SK-N-SH (cell line): Measurements from ENCODE around the gene WDR62. TPM values are rescaled to one million over a fixed set of nuclear protein-coding genes. Genes with fewer than 3 reads are reported as not detected.

ENCODE experiments used
- CTCF ChIA-PET: fragments of 300-600, 350-600 bp; formaldehyde crosslinking; extraction: SDS; loops from one replicate; lab custom pipeline; 2021; lab: Yijun Ruan, JAX
- POLR2A ChIA-PET: fragments of 350-600 bp; sonication (Branson Sonifier 250); formaldehyde crosslinking; extraction: SDS; loops from one replicate; lab custom pipeline; 2020; ENCODE audit warnings: antibody characterized with exemption, inconsistent platforms; lab: Yijun Ruan, JAX
- DNase-seq: peaks from one replicate; pipeline ENCODE4 v3.0.0; 2012
- H2AFZ ChIP-seq: fragments of 200-600 bp; sonication (generic); 2 replicates; pipeline ENCODE4 v1.8.1; 2016; ENCODE audit warnings: antibody characterized with exemption, mild to moderate bottlenecking, low read depth
- H3F3A ChIP-seq: fragments of 200-600 bp; sonication (generic); replicated peaks from 2 replicates; pipeline ENCODE3; 2016; ENCODE audit warnings: antibody characterized with exemption, mild to moderate bottlenecking; ENCODE audit not compliant: insufficient read depth
- H3K27ac ChIP-seq, 2 experiments: fragments of 200-500 bp in 1 of 2; fragments of 200-600 bp in 1 of 2; sonication (Bioruptor generic) in 1 of 2; sonication (generic), shearing (Covaris generic) in 1 of 2; 2 replicates each; pipeline versions ENCODE4 v1.5.1 to v1.6.1; 2014 to 2016; ENCODE audit warnings: low read depth in 2 of 2, inconsistent platforms in 1 of 2, low read length in 1 of 2, mild to moderate bottlenecking in 1 of 2, mixed read lengths in 1 of 2
- H3K27me3 ChIP-seq: fragments of 200-600 bp; sonication (generic), shearing (Covaris generic); 2 replicates; pipeline ENCODE4 v1.6.1; 2016; ENCODE audit warnings: mixed run types; ENCODE audit not compliant: insufficient read depth
- H3K36me3 ChIP-seq, 2 experiments: fragments of 200-500 bp in 1 of 2; fragments of 200-600 bp in 1 of 2; sonication (Bioruptor generic) in 1 of 2; sonication (generic) in 1 of 2; replicated peaks in 1 of 2; 2 replicates each; pipeline versions ENCODE3 to v1.5.1; 2014 to 2016; ENCODE audit warnings: low read length in 1 of 2, mild to moderate bottlenecking in 1 of 2; ENCODE audit not compliant: insufficient read depth in 2 of 2, control insufficient read depth in 1 of 2
- H3K4me1 ChIP-seq, 2 experiments: fragments of 200-500 bp in 1 of 2; fragments of 200-600 bp in 1 of 2; sonication (Bioruptor generic) in 1 of 2; sonication (generic), shearing (Covaris generic) in 1 of 2; 2 replicates each; pipeline versions ENCODE4 v1.5.1 to v1.6.1; 2014 to 2016; ENCODE audit warnings: low read depth in 1 of 2, low read length in 1 of 2, mixed run types in 1 of 2; ENCODE audit not compliant: insufficient read depth in 2 of 2, control insufficient read depth in 1 of 2
- H3K4me2 ChIP-seq: fragments of 200-600 bp; sonication (generic), shearing (Covaris generic); 2 replicates; pipeline ENCODE4 v1.6.1; 2017; ENCODE audit warnings: mixed run types
- H3K4me3 ChIP-seq, 2 experiments: fragments of 200-500 bp in 1 of 2; fragments of 200-600 bp in 1 of 2; sonication (Bioruptor generic) in 1 of 2; sonication (generic), shearing (Covaris generic) in 1 of 2; 2 replicates each; pipeline versions ENCODE4 v1.5.1 to v1.8.1; 2014 to 2016; ENCODE audit warnings: low read depth in 2 of 2, inconsistent platforms in 1 of 2, low read length in 1 of 2, mild to moderate bottlenecking in 1 of 2, mixed read lengths in 1 of 2, moderate library complexity in 1 of 2
- H3K79me2 ChIP-seq: fragments of 200-600 bp; sonication (generic); 2 replicates; pipeline ENCODE4 v1.8.1; 2017; ENCODE audit warnings: mild to moderate bottlenecking; ENCODE audit not compliant: insufficient read depth
- H3K9ac ChIP-seq: fragments of 200-600 bp; sonication (generic); 2 replicates; pipeline ENCODE4 v1.6.1; 2017; ENCODE audit warnings: mixed run types
- H3K9me2 ChIP-seq: fragments of 200-600 bp; sonication (generic); 2 replicates; pipeline ENCODE4 v1.6.1; 2017; ENCODE audit warnings: mixed run types
- H3K9me3 ChIP-seq: fragments of 200-600 bp; sonication (generic); 2 replicates; pipeline ENCODE4 v1.6.1; 2017; ENCODE audit warnings: mixed run types, mild to moderate bottlenecking, moderate library complexity
- H4K20me1 ChIP-seq: fragments of 200-600 bp; sonication (generic); 2 replicates; pipeline ENCODE4 v1.6.1; 2017; ENCODE audit warnings: mild to moderate bottlenecking, mixed run types; ENCODE audit not compliant: insufficient read depth
- CHD2 ChIP-seq: fragments of 150-350 bp; IDR thresholded peaks from 2 replicates; pipeline ENCODE4 v1.6.1; 2018; ENCODE audit warnings: low read length; ENCODE audit not compliant: partially characterized antibody
- EP300 ChIP-seq, 2 experiments: IDR thresholded peaks; 2 replicates each; pipeline versions ENCODE4 v1.4.0 to v1.6.1; 2012; ENCODE audit warnings: borderline replicate concordance in 1 of 2, low read depth in 1 of 2, low read length in 1 of 2
- GATA2 ChIP-seq: sonication (generic); formaldehyde crosslinking; IDR thresholded peaks from 2 replicates; pipeline ENCODE4 v1.5.0; 2020; ENCODE audit warnings: mild to moderate bottlenecking, missing genetic modification reagents
- IRF3 ChIP-seq: fragments of 150-350 bp; IDR thresholded peaks from 2 replicates; pipeline ENCODE4 v1.6.1; 2016; ENCODE audit warnings: mild to moderate bottlenecking, low read depth, low read length
- MAX ChIP-seq: IDR thresholded peaks from 2 replicates; pipeline ENCODE4 v1.4.0; 2012; ENCODE audit warnings: low read depth
- MEF2A ChIP-seq: IDR thresholded peaks from 2 replicates; pipeline ENCODE4 v1.4.0; 2012; ENCODE audit warnings: low read depth, borderline replicate concordance
- RFX5 ChIP-seq: IDR thresholded peaks from 2 replicates; pipeline ENCODE4 v1.6.1; 2012; ENCODE audit warnings: mild to moderate bottlenecking, improper control_type of control experiment, low read length
- RXRA ChIP-seq: IDR thresholded peaks from 2 replicates; pipeline ENCODE4 v1.4.0; 2012; ENCODE audit warnings: low read depth, mild to moderate bottlenecking, borderline replicate concordance
- SIN3A ChIP-seq: IDR thresholded peaks from 2 replicates; pipeline ENCODE4 v1.6.1; 2012; ENCODE audit warnings: low read depth, mild to moderate bottlenecking, low read length, moderate library complexity, borderline replicate concordance
- TAF1 ChIP-seq: IDR thresholded peaks from 2 replicates; pipeline ENCODE4 v1.6.1; 2012; ENCODE audit warnings: low read depth, mild to moderate bottlenecking, low read length, moderate library complexity, borderline replicate concordance
- TCF12 ChIP-seq: IDR thresholded peaks from 2 replicates; pipeline ENCODE4 v1.4.0; 2012
- TEAD4 ChIP-seq: IDR thresholded peaks from 2 replicates; pipeline ENCODE4 v1.4.0; 2012; ENCODE audit warnings: mild to moderate bottlenecking, borderline replicate concordance; ENCODE audit not compliant: insufficient read depth
- USF2 ChIP-seq: fragments of 150-350 bp; IDR thresholded peaks from 2 replicates; pipeline ENCODE4 v1.6.1; 2017; ENCODE audit warnings: antibody characterized with exemption, low read length, low read depth, borderline replicate concordance
- YY1 ChIP-seq: IDR thresholded peaks from 2 replicates; pipeline ENCODE4 v1.4.0; 2012; ENCODE audit warnings: low read depth, mild to moderate bottlenecking
- WGBS: methylation state at CpG from one replicate; pipeline ENCODE4 v1.1.6; 2017; ENCODE audit warnings: low lambda C conversion rate; 5-methylcytosine and 5-hydroxymethylcytosine counted together
- polyA plus RNA-seq, 3 experiments: library from polyadenylated mRNA; depleted of rRNA; stranded (reverse); fragments of >200 nt; gene quantifications; 2 replicates each; pipeline ENCODE4 v1.2.3, GENCODE V29; 2012
- TF ChIP-seq, protein P1 (sequence below): IDR thresholded peaks from 2 replicates; pipeline ENCODE4; 2012
- TF ChIP-seq, protein P2 (sequence below): fragments of 200-600 bp; sonication (generic); IDR thresholded peaks from 2 replicates; pipeline ENCODE4 v1.6.1; 2017; ENCODE audit warnings: antibody characterized with exemption, mild to moderate bottlenecking, moderate library complexity

WDR62 gene
- polyA plus RNA-seq, 1 of the 3 experiments (the other 2 are of a cell fraction): 5.3 TPM

DNA sequence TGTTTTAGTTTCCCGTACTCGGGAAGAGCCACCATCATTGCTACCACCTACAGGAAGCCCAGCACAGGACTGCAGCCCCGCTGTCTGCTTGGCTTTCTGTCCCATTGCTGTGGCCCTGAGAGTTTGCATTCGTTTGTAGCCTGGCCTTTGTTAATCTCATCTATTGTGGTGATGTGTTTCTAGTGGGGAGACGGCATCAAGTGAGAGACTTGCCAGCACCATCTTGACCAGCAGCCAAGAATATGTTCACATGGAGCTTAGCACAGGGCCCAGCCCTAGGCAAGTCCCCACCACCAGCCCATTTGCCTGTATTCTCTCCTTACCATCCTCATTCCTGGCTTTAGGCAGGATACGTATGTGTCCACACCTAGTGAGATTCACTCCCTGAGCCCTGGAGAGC lies 39.0 kb downstream of the WDR62 start:
- Histone ChIP-seq H3F3A (no peaks in the 10 kb centered on the region), H4K20me1 (no peaks in the 10 kb centered on the region), H3K79me2 (no peaks in the 10 kb centered on the region), H3K27ac (no peak overlapping the region), H3K9me3 (no peaks in the 10 kb centered on the region), H3K9me2 (no peaks in the 10 kb centered on the region), H3K36me3 (peaks cover 0 to 5% of the 10 kb centered on the region in 2 experiments), H3K27me3 (no peaks in the 10 kb centered on the region), H3K4me1 (no peaks in the 10 kb centered on the region), H3K4me3 (no peak overlapping the region)
- CTCF ChIA-PET: no interaction called here
- no peak for DNase-seq
- 78% methylated on average over 6 of the region's 6 CpGs for WGBS
- TF ChIP-seq RXRA (no peak), USF2 (no peak), YY1 (no peak), SIN3A (no peak), TCF12 (no peak), TAF1 (no peak), MAX (no peak), RFX5 (no peak), TEAD4 (no peak), MEF2A (no peak), CHD2 (no peak), IRF3 (no peak), EP300 (IDR thresholded peaks at IDR 0.05; ENCODE audit: borderline replicate concordance in 1 of 2, low read depth in 1 of 2, low read length in 1 of 2) (no peak), GATA2 (CRISPR knock-in tag) (no peak)
- TF ChIP-seq, protein P1, sequence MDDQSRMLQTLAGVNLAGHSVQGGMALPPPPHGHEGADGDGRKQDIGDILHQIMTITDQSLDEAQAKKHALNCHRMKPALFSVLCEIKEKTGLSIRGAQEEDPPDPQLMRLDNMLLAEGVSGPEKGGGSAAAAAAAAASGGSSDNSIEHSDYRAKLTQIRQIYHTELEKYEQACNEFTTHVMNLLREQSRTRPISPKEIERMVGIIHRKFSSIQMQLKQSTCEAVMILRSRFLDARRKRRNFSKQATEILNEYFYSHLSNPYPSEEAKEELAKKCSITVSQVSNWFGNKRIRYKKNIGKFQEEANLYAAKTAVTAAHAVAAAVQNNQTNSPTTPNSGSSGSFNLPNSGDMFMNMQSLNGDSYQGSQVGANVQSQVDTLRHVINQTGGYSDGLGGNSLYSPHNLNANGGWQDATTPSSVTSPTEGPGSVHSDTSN: no peak
- TF ChIP-seq, protein P2, sequence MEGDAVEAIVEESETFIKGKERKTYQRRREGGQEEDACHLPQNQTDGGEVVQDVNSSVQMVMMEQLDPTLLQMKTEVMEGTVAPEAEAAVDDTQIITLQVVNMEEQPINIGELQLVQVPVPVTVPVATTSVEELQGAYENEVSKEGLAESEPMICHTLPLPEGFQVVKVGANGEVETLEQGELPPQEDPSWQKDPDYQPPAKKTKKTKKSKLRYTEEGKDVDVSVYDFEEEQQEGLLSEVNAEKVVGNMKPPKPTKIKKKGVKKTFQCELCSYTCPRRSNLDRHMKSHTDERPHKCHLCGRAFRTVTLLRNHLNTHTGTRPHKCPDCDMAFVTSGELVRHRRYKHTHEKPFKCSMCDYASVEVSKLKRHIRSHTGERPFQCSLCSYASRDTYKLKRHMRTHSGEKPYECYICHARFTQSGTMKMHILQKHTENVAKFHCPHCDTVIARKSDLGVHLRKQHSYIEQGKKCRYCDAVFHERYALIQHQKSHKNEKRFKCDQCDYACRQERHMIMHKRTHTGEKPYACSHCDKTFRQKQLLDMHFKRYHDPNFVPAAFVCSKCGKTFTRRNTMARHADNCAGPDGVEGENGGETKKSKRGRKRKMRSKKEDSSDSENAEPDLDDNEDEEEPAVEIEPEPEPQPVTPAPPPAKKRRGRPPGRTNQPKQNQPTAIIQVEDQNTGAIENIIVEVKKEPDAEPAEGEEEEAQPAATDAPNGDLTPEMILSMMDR: no peak
- TF ChIP-seq, all 33 proteins: peak for 0
- no peak overlapping the region for H3K9ac ChIP-seq
- POLR2A ChIA-PET: no interaction called here
- no peak overlapping the region for H3K4me2 ChIP-seq
- H2AFZ ChIP-seq: no peak overlapping the region
